Measurements from ENCODE around the gene CLDN4. TPM values are rescaled to one million over a fixed set of nuclear protein-coding genes. Genes with fewer than 3 reads are reported as not detected.

The CLDN4 gene
- polyA plus RNA-seq, 3 donors, result 68.7 to 91.4 (median 76.4) TPM

GRCh38 chr7:73871163-73872011 lies 40.6 kb downstream of the CLDN4 start:
- DNase-seq (ENCODE audit: low read depth in 3 of 3, low spot score in 2 of 3), result no peak

GRCh38 chr7:73872056-73872908 lies 41.5 kb downstream of the CLDN4 start:
- DNase-seq (ENCODE audit: low read depth in 3 of 3, low spot score in 2 of 3), result no peak

DNA sequence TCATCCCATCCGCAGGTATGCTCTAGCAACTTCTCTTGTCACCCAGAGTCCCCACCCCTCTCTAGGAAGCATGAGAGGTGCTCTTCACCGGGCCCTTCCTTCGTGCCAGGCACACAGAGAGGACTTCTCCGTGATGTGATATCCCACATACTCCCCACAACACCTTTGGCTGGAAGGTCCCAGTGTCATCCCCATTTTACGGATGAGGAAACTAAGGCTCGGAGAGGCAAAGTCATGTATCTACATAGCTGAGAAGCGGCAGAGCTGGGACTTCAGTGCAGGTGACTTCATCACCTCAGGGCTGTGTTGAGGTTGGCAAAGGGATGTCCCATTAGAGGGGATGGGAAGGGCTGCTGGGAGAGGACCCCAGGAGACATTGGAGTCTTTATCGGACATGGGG lies 45.6 kb downstream of the CLDN4 start:
- DNase-seq (ENCODE audit: low read depth in 3 of 3, low spot score in 2 of 3), result no peak

- no peak for DNase-seq (ENCODE audit: low read depth in 3 of 3, low spot score in 2 of 3)
Observed at GRCh38 chr7:73876973-73877372, 46.2 kb downstream of the CLDN4 start.

DNA sequence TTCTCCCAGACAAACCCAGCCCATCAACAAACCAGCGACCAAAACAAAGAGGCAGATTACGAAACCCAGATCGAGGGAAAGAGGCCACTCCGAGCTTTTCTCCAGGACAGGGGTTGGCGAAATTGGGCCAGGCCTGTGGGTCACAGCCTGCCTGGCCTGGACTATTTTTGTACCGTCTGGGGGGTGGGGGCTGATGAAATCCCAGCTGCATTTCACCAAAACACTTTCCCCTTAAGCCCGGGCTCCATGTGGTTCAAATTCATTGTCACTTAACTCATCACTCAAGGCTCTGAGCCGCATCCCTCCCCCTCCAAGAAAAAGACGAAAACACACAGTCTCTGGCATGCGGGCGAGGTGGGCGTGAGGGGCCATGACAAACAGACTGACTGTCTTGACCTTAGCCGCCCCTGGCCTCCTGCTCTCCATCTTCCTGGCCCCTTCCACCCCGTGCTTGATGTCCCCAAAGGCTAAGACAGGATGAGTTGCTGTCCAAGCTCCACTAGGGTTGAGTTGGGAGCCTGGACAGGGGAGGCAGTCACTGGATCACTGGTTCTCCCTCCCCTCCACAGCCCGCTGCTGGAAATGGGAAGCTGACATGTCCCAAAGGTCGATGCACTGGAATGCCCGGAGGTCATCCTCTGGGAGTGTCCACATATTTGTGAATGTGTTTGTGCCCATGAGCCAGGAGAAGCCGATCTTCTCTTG lies 49.3 kb downstream of the CLDN4 start:
- no peak for DNase-seq (ENCODE audit: low read depth in 3 of 3, low spot score in 2 of 3)

- no peak for DNase-seq (ENCODE audit: low read depth in 3 of 3, low spot score in 2 of 3)
Observed at GRCh38 chr7:73880755-73881328, 50.0 kb downstream of the CLDN4 start.

GRCh38 chr7:73881352-73882046 lies 50.7 kb downstream of the CLDN4 start:
- no peak for DNase-seq (ENCODE audit: low read depth in 3 of 3, low spot score in 2 of 3)

DNA sequence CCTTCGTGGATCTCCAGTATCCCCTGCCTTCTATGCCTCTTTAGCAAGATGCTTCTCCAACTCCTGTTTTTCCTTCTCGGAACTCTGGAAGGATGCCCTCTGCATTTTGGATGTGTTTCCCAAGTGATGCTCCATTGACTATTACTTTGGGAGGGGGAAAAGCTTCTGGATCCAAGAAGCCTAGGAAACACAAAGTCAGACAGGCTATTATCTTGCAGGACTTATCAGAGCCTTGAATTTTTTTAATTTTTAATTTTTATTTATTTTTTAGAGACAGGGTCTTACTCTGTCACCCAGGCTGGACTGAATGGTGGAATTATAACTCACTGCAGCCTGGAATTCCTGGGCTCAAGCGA lies 51.2 kb downstream of the CLDN4 start:
- DNase-seq (ENCODE audit: low read depth in 3 of 3, low spot score in 2 of 3), result no peak

Other genes starting within 250 kb of the CLDN4 start
- gene MLXIPL, start 206.5 kb upstream of the CLDN4 start, polyA plus RNA-seq (ENCODE audit: insufficient read length in 3 of 3), result 1 to 10 TPM; 1.5 to 3.4 (median 2.9) TPM
- gene VPS37D, start 163.2 kb upstream of the CLDN4 start, polyA plus RNA-seq (ENCODE audit: insufficient read length in 3 of 3), result 10 to 100 TPM in 1 of 3 donors, 1 to 10 TPM in 2; 9.9 to 11.4 (median 10.0) TPM
- 10 to 100 TPM in 2 of 3 donors, 1 to 10 TPM in 1; 9.1 to 11.5 (median 10.2) TPM for gene DNAJC30, start 147.5 kb upstream of the CLDN4 start, polyA plus RNA-seq (ENCODE audit: insufficient read length in 3 of 3)
- 10 to 100 TPM; 78.7 to 85.6 (median 79.1) TPM for gene BUD23, start 147.4 kb upstream of the CLDN4 start, polyA plus RNA-seq (ENCODE audit: insufficient read length in 3 of 3)
- 1 to 10 TPM; 7.0 to 8.5 (median 7.5) TPM for gene STX1A, start 111.3 kb upstream of the CLDN4 start, polyA plus RNA-seq (ENCODE audit: insufficient read length in 3 of 3)
- 10 to 100 TPM; 24.3 to 25.4 (median 25.2) TPM for gene ABHD11, start 92.2 kb upstream of the CLDN4 start, polyA plus RNA-seq (ENCODE audit: insufficient read length in 3 of 3)
- 10 to 100 TPM; 27.7 to 32.9 (median 31.7) TPM for gene CLDN3, start 60.7 kb upstream of the CLDN4 start, polyA plus RNA-seq (ENCODE audit: insufficient read length in 3 of 3)
- 10 to 100 TPM in 1 of 3 donors, 1 to 10 TPM in 2; 3.4 to 12.2 (median 8.8) TPM for gene METTL27, start 11.5 kb downstream of the CLDN4 start, polyA plus RNA-seq (ENCODE audit: insufficient read length in 3 of 3)
- gene TMEM270, start 30.2 kb downstream of the CLDN4 start, polyA plus RNA-seq (ENCODE audit: insufficient read length in 3 of 3), result not detected
- gene ELN, start 197.2 kb downstream of the CLDN4 start, polyA plus RNA-seq (ENCODE audit: insufficient read length in 3 of 3), result 10 to 100 TPM; 48.4 to 61.7 (median 58.1) TPM

Measured in right renal cortex interstitium (tissue), 3 donors.